HepG2 (cell line): ENCODE results near the gene MBLAC1. TPM values are rescaled to one million over a fixed set of nuclear protein-coding genes. Genes with fewer than 3 reads are reported as not detected.

ENCODE experiments used
- GPBP1L1 ChIP-seq: sonication (generic); formaldehyde crosslinking; IDR thresholded peaks from 2 replicates; pipeline ENCODE4 v1.5.0; 2020; ENCODE audit warnings: mild to moderate bottlenecking, missing genetic modification reagents
- JUN ChIP-seq: sonication (generic); formaldehyde crosslinking; IDR thresholded peaks from 2 replicates; pipeline ENCODE4 v1.4.0; 2020; ENCODE audit warnings: mild to moderate bottlenecking, missing genetic modification reagents
- MYNN ChIP-seq: sonication (generic); formaldehyde crosslinking; IDR thresholded peaks from 2 replicates; pipeline ENCODE4 v1.4.0; 2020; ENCODE audit warnings: mild to moderate bottlenecking, low read depth, missing genetic modification reagents
- NR2F6 ChIP-seq, 2 experiments: IDR thresholded peaks; 2 replicates each; pipeline ENCODE4 v1.6.1; 2016; ENCODE audit warnings: antibody characterized with exemption in 1 of 2, mild to moderate bottlenecking in 1 of 2
- POGZ ChIP-seq: sonication (generic); formaldehyde crosslinking; IDR thresholded peaks from 2 replicates; pipeline ENCODE4 v1.4.0; 2020; ENCODE audit warnings: mild to moderate bottlenecking, missing genetic modification reagents
- SNAPC4 ChIP-seq: sonication (generic); formaldehyde crosslinking; IDR thresholded peaks from 2 replicates; pipeline ENCODE4 v1.4.0; 2020; ENCODE audit warnings: mild to moderate bottlenecking, missing genetic modification reagents
- ZFP82 ChIP-seq: sonication (generic); formaldehyde crosslinking; IDR thresholded peaks from 2 replicates; pipeline ENCODE4 v1.5.1; 2020; ENCODE audit warnings: mild to moderate bottlenecking, missing genetic modification reagents, borderline replicate concordance
- ZMYM2 ChIP-seq: sonication (generic); formaldehyde crosslinking; IDR thresholded peaks from 2 replicates; pipeline ENCODE4 v1.8.0; 2022; ENCODE audit warnings: mild to moderate bottlenecking, missing genetic modification reagents
- ZNF143 ChIP-seq: sonication (generic); formaldehyde crosslinking; IDR thresholded peaks from 2 replicates; pipeline ENCODE4 v1.4.0; 2020; ENCODE audit warnings: missing genetic modification reagents
- ZNF546 ChIP-seq: sonication (generic); formaldehyde crosslinking; conservative IDR thresholded peaks from 2 replicates; pipeline ENCODE4 v1.8.1; 2023; ENCODE audit warnings: mild to moderate bottlenecking, missing genetic modification reagents
- ZNF652 ChIP-seq: IDR thresholded peaks from 2 replicates; pipeline ENCODE4 v1.6.1; 2016; ENCODE audit warnings: low read depth, borderline replicate concordance
- polyA plus RNA-seq, 8 experiments: library from polyadenylated mRNA; depleted of rRNA in 3 of 8; stranded (reverse) in 7 of 8; unstranded in 1 of 8; fragments of >200 nt; fragmentation: Illumina TruSeq in 4 of 8; extraction: Trizol in 4 of 8; gene quantifications; 2 replicates each; pipeline versions ENCODE4 v1.2.1 to v1.2.3, GENCODE V29; 2011 to 2016; ENCODE audit warnings: low read depth in 4 of 8, missing spikeins in 1 of 8, mixed read lengths in 1 of 8; ENCODE audit not compliant: insufficient read depth in 1 of 8
- total RNA-seq, 5 experiments: library from RNA; depleted of rRNA; stranded (reverse); fragments of >200 nt; fragmentation: Illumina TruSeq; extraction: Trizol; gene quantifications; 2 replicates each; pipeline ENCODE4 v1.2.3, GENCODE V29; 2016; ENCODE audit warnings: low read depth in 1 of 5
- TF ChIP-seq, protein P1 (sequence below): sonication (generic); formaldehyde crosslinking; IDR thresholded peaks from 2 replicates; pipeline ENCODE4 v1.4.0; 2020; ENCODE audit warnings: missing genetic modification reagents, borderline replicate concordance
- TF ChIP-seq, protein P2 (sequence below): IDR thresholded peaks from 2 replicates; pipeline ENCODE4 v1.6.1; 2016; ENCODE audit warnings: low read depth, missing genetic modification reagents, missing compliant biosample characterization

The MBLAC1 gene
- total and polyA plus RNA-seq, 2 of the 13 experiments (the other 11 are each of a cell fraction or from before 2014, with no cell fraction given) = 0.79 to 2.1 TPM

DNA sequence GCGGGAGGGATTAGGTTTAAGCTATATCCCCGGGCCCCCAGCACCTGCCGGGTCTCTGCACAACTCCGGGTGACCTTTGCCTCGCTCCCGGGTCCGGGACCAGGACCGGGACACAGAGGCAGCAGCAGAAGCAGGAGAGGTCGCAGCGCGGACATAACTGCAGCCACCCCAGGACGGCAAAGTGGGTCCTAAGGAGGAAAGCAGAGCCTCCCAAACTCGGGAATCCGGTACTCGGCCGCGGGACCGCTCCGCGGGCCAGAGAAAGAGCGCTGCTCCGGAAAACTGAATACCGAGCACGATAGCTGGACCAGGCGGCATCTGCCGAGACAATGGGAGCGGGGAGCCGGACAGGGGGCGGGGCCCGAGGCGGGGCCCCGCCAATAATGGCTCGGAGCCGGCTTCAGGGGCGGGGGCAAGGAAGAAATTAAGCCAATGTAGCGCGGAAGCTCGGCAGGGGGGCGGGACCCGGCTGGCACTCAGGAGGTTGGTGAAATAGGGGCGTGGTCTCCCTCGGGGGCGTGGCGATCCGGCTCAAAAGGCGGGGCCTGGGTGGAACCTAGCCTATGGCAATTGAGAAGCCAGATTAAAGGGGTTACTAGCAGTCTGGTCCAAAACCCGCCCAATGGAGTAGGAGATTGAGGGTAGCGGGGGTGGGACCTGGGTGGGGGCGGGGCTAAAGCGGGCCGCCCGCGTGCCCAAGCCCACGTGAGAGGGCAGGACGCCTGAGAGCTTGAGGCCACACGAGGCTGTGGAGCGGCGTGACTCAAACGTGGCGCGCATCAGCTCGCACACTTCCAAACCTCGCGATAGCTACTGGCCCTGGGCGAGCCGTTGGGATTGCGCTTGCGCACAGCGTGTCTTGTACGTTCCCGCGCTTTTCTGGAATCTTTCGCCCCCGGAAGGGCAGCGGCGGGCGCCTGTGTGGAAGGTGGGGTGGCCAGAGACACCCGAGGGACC, 50.6 kb downstream of the MBLAC1 start, which contains the start of the genes GPC2 and STAG3 (continued):
- TF ChIP-seq, protein P1, sequence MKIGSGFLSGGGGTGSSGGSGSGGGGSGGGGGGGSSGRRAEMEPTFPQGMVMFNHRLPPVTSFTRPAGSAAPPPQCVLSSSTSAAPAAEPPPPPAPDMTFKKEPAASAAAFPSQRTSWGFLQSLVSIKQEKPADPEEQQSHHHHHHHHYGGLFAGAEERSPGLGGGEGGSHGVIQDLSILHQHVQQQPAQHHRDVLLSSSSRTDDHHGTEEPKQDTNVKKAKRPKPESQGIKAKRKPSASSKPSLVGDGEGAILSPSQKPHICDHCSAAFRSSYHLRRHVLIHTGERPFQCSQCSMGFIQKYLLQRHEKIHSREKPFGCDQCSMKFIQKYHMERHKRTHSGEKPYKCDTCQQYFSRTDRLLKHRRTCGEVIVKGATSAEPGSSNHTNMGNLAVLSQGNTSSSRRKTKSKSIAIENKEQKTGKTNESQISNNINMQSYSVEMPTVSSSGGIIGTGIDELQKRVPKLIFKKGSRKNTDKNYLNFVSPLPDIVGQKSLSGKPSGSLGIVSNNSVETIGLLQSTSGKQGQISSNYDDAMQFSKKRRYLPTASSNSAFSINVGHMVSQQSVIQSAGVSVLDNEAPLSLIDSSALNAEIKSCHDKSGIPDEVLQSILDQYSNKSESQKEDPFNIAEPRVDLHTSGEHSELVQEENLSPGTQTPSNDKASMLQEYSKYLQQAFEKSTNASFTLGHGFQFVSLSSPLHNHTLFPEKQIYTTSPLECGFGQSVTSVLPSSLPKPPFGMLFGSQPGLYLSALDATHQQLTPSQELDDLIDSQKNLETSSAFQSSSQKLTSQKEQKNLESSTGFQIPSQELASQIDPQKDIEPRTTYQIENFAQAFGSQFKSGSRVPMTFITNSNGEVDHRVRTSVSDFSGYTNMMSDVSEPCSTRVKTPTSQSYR (CRISPR knock-in tag) = no peak
- TF ChIP-seq JUN (CRISPR knock-in tag) = no peak
- no peak for TF ChIP-seq ZFP82
- no peak for TF ChIP-seq GPBP1L1 (CRISPR knock-in tag)
- TF ChIP-seq, protein P2, sequence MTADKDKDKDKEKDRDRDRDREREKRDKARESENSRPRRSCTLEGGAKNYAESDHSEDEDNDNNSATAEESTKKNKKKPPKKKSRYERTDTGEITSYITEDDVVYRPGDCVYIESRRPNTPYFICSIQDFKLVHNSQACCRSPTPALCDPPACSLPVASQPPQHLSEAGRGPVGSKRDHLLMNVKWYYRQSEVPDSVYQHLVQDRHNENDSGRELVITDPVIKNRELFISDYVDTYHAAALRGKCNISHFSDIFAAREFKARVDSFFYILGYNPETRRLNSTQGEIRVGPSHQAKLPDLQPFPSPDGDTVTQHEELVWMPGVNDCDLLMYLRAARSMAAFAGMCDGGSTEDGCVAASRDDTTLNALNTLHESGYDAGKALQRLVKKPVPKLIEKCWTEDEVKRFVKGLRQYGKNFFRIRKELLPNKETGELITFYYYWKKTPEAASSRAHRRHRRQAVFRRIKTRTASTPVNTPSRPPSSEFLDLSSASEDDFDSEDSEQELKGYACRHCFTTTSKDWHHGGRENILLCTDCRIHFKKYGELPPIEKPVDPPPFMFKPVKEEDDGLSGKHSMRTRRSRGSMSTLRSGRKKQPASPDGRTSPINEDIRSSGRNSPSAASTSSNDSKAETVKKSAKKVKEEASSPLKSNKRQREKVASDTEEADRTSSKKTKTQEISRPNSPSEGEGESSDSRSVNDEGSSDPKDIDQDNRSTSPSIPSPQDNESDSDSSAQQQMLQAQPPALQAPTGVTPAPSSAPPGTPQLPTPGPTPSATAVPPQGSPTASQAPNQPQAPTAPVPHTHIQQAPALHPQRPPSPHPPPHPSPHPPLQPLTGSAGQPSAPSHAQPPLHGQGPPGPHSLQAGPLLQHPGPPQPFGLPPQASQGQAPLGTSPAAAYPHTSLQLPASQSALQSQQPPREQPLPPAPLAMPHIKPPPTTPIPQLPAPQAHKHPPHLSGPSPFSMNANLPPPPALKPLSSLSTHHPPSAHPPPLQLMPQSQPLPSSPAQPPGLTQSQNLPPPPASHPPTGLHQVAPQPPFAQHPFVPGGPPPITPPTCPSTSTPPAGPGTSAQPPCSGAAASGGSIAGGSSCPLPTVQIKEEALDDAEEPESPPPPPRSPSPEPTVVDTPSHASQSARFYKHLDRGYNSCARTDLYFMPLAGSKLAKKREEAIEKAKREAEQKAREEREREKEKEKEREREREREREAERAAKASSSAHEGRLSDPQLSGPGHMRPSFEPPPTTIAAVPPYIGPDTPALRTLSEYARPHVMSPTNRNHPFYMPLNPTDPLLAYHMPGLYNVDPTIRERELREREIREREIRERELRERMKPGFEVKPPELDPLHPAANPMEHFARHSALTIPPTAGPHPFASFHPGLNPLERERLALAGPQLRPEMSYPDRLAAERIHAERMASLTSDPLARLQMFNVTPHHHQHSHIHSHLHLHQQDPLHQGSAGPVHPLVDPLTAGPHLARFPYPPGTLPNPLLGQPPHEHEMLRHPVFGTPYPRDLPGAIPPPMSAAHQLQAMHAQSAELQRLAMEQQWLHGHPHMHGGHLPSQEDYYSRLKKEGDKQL (CRISPR knock-in tag) = no peak
- TF ChIP-seq SNAPC4 (CRISPR knock-in tag) = no peak
- TF ChIP-seq MYNN (CRISPR knock-in tag) = no peak
- no peak for TF ChIP-seq ZNF546 (CRISPR knock-in tag)
- TF ChIP-seq POGZ (CRISPR knock-in tag) = no peak
- TF ChIP-seq ZMYM2 (CRISPR knock-in tag) = 0 out of 2 replicates have a peak, but pooled peaks have one; percentile 24
- TF ChIP-seq ZNF652 (CRISPR knock-in tag) = no peak
- TF ChIP-seq NR2F6 (IDR thresholded peaks at IDR 0.05) = no peak
- TF ChIP-seq NR2F6 (CRISPR knock-in tag; IDR thresholded peaks at IDR 0.05) = no peak
- TF ChIP-seq ZNF143 (CRISPR knock-in tag) = no peak
